ENCODE data around the gene GIGYF2. TPM values are rescaled to one million over a fixed set of nuclear protein-coding genes. Genes with fewer than 3 reads are reported as not detected.

Gene GIGYF2
- total and polyA plus RNA-seq, 2 of the 13 experiments (the other 11 are each of a cell fraction or from before 2014, with no cell fraction given): 44.9 to 73.5 TPM

DNA sequence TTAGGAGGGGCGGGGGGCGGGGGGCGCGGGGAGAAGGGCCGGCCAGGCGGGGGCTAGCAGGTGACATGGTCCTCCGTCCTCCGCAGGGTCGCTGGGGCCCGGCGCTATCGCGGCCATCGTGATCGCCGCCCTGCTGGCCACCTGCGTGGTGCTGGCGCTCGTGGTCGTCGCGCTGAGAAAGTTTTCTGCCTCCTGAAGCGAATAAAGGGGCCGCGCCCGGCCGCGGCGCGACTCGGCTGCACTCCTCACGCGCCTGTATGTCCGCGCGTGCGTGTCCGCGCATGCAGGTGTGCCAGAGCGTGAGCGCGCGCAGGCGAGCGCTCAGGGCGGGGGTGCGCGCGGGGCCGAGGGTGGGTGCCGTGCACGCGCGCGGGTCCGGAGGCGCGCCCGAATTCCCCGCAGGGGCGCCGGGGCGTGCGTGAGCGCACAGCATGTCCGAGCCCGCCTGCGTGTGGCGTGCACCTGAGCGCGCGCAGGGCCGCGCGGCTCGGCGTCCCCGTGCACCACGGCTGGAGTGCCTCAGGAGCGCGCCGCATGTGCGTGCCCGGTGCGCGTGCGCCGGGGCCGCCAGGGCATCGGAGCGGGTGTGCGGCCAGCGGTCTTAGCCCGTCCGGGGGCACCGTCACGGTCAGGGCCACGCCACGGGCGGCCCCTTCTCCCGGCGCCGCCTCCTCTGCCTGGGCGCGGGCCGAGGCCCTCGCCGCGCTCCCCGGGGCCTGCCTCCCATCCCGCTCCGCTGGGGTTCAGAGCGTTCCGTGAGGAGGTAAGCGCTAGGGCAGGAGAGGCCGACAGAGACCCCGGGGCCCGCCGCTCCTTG lies 179.2 kb downstream of the GIGYF2 start (continued):
- TF ChIP-seq ZNF879 (CRISPR knock-in tag; IDR thresholded peaks at IDR 0.05) (0 out of 2 replicates have a peak, but pooled peaks have one; percentile 27), GLI4 (CRISPR knock-in tag; IDR thresholded peaks at IDR 0.05; ENCODE audit: borderline replicate concordance) (0 out of 2 replicates have a peak, but pooled peaks have one; percentile 61), ZNF670 (CRISPR knock-in tag; IDR thresholded peaks at IDR 0.05; ENCODE audit: borderline replicate concordance) (no peak; the same call in 1 of the 2 replicates), RNF2 (conservative IDR thresholded peaks at IDR 0.05; ENCODE audit: low read depth) (0 out of 2 replicates have a peak, but pooled peaks have one; percentile 29), PHF5A (CRISPR knock-in tag; IDR thresholded peaks at IDR 0.05; ENCODE audit: low read depth, unreplicated experiment) (peak; percentile 11), AGO2 (optimal IDR thresholded peaks at IDR 0.05; ENCODE audit: low read depth, low read length) (peak; percentile 98), ZNF720 (CRISPR knock-in tag; IDR thresholded peaks at IDR 0.05) (no peak), MXI1 (IDR thresholded peaks at IDR 0.05; ENCODE audit: borderline replicate concordance, low read depth, low read length) (peak; percentile 36; the same call in 1 of the 3 replicates), CCDC6 (CRISPR knock-in tag; IDR thresholded peaks at IDR 0.05) (peak; percentile 38; the same call in 1 of the 2 replicates), EED (CRISPR knock-in tag; IDR thresholded peaks at IDR 0.05) (peak; percentile 61; the same call in 1 of the 2 replicates), IRX3 (CRISPR knock-in tag; IDR thresholded peaks at IDR 0.05; ENCODE audit: borderline replicate concordance, low read depth) (0 out of 2 replicates have a peak, but pooled peaks have one; percentile 59), PREB (CRISPR knock-in tag; IDR thresholded peaks at IDR 0.05) (no peak), PHF20 (CRISPR knock-in tag; IDR thresholded peaks at IDR 0.05) (0 out of 2 replicates have a peak, but pooled peaks have one; percentile 29), TBX2 (CRISPR knock-in tag; IDR thresholded peaks at IDR 0.05; ENCODE audit: borderline replicate concordance) (0 out of 2 replicates have a peak, but pooled peaks have one; percentile 17), SAP130 (CRISPR knock-in tag; IDR thresholded peaks at IDR 0.05; ENCODE audit: low read depth) (peak; percentile 35; the same call in 1 of the 2 replicates), ZMAT3 (CRISPR knock-in tag; conservative IDR thresholded peaks at IDR 0.05) (peak; percentile 83), SRSF4 (IDR thresholded peaks at IDR 0.05; ENCODE audit: low read depth, low read length, poor library complexity, severe bottlenecking) (peak; percentile 18), TFDP1 (CRISPR knock-in tag; IDR thresholded peaks at IDR 0.05; ENCODE audit: borderline replicate concordance) (peak; percentile 52; the same call in 1 of the 2 replicates), ZNF674 (CRISPR knock-in tag; IDR thresholded peaks at IDR 0.05; ENCODE audit: low read depth) (0 out of 2 replicates have a peak, but pooled peaks have one; percentile 69), ZNF558 (CRISPR knock-in tag; IDR thresholded peaks at IDR 0.05; ENCODE audit: borderline replicate concordance) (no peak; the same call in 1 of the 2 replicates), MTF2 (CRISPR knock-in tag; IDR thresholded peaks at IDR 0.05; ENCODE audit: borderline replicate concordance) (no peak)
- TF ChIP-seq, protein P1, sequence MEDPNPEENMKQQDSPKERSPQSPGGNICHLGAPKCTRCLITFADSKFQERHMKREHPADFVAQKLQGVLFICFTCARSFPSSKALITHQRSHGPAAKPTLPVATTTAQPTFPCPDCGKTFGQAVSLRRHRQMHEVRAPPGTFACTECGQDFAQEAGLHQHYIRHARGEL (CRISPR knock-in tag; IDR thresholded peaks at IDR 0.05): 0 out of 2 replicates have a peak, but pooled peaks have one; percentile 19
- TF ChIP-seq, protein P2, sequence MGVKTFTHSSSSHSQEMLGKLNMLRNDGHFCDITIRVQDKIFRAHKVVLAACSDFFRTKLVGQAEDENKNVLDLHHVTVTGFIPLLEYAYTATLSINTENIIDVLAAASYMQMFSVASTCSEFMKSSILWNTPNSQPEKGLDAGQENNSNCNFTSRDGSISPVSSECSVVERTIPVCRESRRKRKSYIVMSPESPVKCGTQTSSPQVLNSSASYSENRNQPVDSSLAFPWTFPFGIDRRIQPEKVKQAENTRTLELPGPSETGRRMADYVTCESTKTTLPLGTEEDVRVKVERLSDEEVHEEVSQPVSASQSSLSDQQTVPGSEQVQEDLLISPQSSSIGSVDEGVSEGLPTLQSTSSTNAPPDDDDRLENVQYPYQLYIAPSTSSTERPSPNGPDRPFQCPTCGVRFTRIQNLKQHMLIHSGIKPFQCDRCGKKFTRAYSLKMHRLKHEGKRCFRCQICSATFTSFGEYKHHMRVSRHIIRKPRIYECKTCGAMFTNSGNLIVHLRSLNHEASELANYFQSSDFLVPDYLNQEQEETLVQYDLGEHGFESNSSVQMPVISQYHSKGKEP (CRISPR knock-in tag; IDR thresholded peaks at IDR 0.05): no peak
